Heart right ventricle (tissue), 16 donors: ENCODE measurements around the gene SMARCAD1. TPM values are rescaled to one million over a fixed set of nuclear protein-coding genes. Genes with fewer than 3 reads are reported as not detected.

Experiments used
- ATAC-seq, 8 donors: fragments of 200-7000 bp; cut with Tn5 transposase; one replicate each; pipeline ENCODE4 v1.9.1; 2020; ENCODE audit warnings: mild to moderate bottlenecking in 8 of 8, moderate library complexity in 8 of 8, moderate number of reproducible peaks in 1 of 8
- DNase-seq, 2 donors: peaks; one replicate each; pipeline ENCODE4 v3.0.0-alpha.2; 2020
- H3K27ac ChIP-seq, 10 donors: fragments of 200-600 bp; sonication (generic) in 2 of 10; one replicate each; pipeline versions ENCODE4 v1.5.0 to v1.8.0; 2020 to 2022; ENCODE audit warnings: mild to moderate bottlenecking in 3 of 10
- H3K27me3 ChIP-seq, 7 donors: fragments of 200-600 bp; one replicate each; pipeline ENCODE4 v1.8.0; 2021 to 2022; ENCODE audit warnings: mild to moderate bottlenecking in 2 of 7
- H3K36me3 ChIP-seq, 9 donors: fragments of 200-600 bp; sonication (generic) in 1 of 9; one replicate each; pipeline versions ENCODE4 v1.5.0 to v1.8.0; 2020 to 2022; ENCODE audit warnings: mild to moderate bottlenecking in 2 of 9
- H3K4me1 ChIP-seq, 9 donors: fragments of 200-600 bp; sonication (generic) in 1 of 9; one replicate each; pipeline versions ENCODE4 v1.5.0 to v1.8.0; 2020 to 2022; ENCODE audit warnings: mild to moderate bottlenecking in 4 of 9
- H3K4me3 ChIP-seq, 10 donors: fragments of 200-600 bp; sonication (generic) in 2 of 10; one replicate each; pipeline versions ENCODE4 v1.5.0 to v1.8.0; 2020 to 2022; ENCODE audit warnings: mild to moderate bottlenecking in 7 of 10, moderate library complexity in 2 of 10
- H3K9me3 ChIP-seq, 11 donors: fragments of 200-600 bp in 10 of 11; sonication (generic) in 2 of 11; one replicate each; pipeline versions ENCODE4 v1.5.0 to v1.8.0; 2013 to 2022; ENCODE audit warnings: mild to moderate bottlenecking in 2 of 11, control low read depth in 1 of 11, moderate library complexity in 1 of 11
- CTCF ChIP-seq, 9 donors: fragments of 200-600 bp; sonication (generic) in 2 of 9; IDR thresholded peaks; one replicate each; pipeline versions ENCODE4 v1.5.0 to v1.8.0; 2021 to 2022; ENCODE audit warnings: antibody characterized with exemption in 9 of 9, mild to moderate bottlenecking in 5 of 9, moderate library complexity in 1 of 9
- WGBS, 2 donors: extraction: QIAGEN DNeasy Blood & Tissue Kit; methylation state at CpG; one replicate each; pipeline ENCODE4 v1.1.7; 2013; ENCODE audit warnings: inconsistent platforms in 1 of 2; 5-methylcytosine and 5-hydroxymethylcytosine counted together
- intact Hi-C, 10 donors: fragments of 100-400 bp; cut with DNase I; formaldehyde crosslinking; loops; one replicate each; pipeline versions ENCODE4 v1.11.1 to v1.14.2; 2022
- polyA plus RNA-seq, 2 donors: library from polyadenylated mRNA; stranded (reverse); fragments of 200-250 nt; gene quantifications; one replicate each; pipeline ENCODE4 v1.2.3, GENCODE V29; 2013
- total RNA-seq, 10 donors: library from RNA; stranded (reverse); fragmentation: NEBNext Ultra II Directional in 3 of 10; extraction: Animal tissue kit (Norgen Biotek cat#: 25700) in 3 of 10; gene quantifications; one replicate each; pipeline versions ENCODE4 v1.2.1 to v1.2.4, GENCODE V29; 2021 to 2023
- donor health status: Arrhythmogenic right ventricular cardiomyopathy.
- donor health status: ischemic (EF 13 %, LVEDD 7.1; RV severe dilation, severe dysfunction).
- donor health status: healthy with polysubstance abuse.
- donor health status: DM: no; HTN: yes; CAD: no.
- donor health status: DM: no; HTN: no; CAD: no.
- donor health status: ischemic (EF 25% LVEDD 6.9; RV normal size, moderate dysfunction).
- donor health status: ischemic (EF 25% LVEDD 5.7; RV mildly dilated, moderate dysfunction).
- donor health status: healthy.
- donor health status: DM: yes; HTN: yes; CAD: no.
- donor health status: Ischemic cardiomyopathy.
- donor health status: ischemic (EF 35%, LVEDD 5.7; RV mildly dilated, moderate dysfunction).
- donor health status: nonischemic (EF 11% LVEDD 7.7; RV severe dilation, severe dysfunction).
- donor health status: DM: yes; HTN: yes; CAD: no.
- donor health status: PGD.
- donor health status: ischemic (EF 29% LVEDD 5.4; RV normal size, mild dysfunction).
- donor health status: nonischemic (EF 23%, LVEDD 6.1; RV moderate dilation, normal function).

SMARCAD1 gene
- total and polyA plus RNA-seq, 12 donors, result 4.5 to 15.1 (median 10.8) TPM

- Histone ChIP-seq H3K9me3 (no peaks in the 10 kb centered on the region), H3K27me3 (no peaks in the 10 kb centered on the region), H3K4me1 (peaks cover 0 to 6% (median 0%) of the 10 kb centered on the region in 9 donors), H3K27ac (no peak overlapping the region), H3K36me3 (peaks cover 0 to 53% (median 0%) of the 10 kb centered on the region in 9 donors), H3K4me3 (no peak overlapping the region)
- no peak for TF ChIP-seq CTCF (IDR thresholded peaks at IDR 0.05)
- DNase-seq, result no peak
- no peak for ATAC-seq
- intact Hi-C loops, result no loop called here
- 95 to 97% methylated on average over 4 of the region's 4 CpGs for WGBS, 2 donors
Measured at GRCh38 chr4:94226763-94227162, 19.1 kb downstream of the SMARCAD1 start.

GRCh38 chr4:94228493-94229216, 21.0 kb downstream of the SMARCAD1 start:
- TF ChIP-seq CTCF (IDR thresholded peaks at IDR 0.05), result no peak
- 73 to 77% methylated on average over 5 of the region's 5 CpGs for WGBS, 2 donors
- no peak overlapping the region for H3K4me3 ChIP-seq
- intact Hi-C loops, result no loop called here
- peaks cover 0 to 6% (median 0%) of the 10 kb centered on the region in 9 donors for H3K4me1 ChIP-seq
- H3K27me3 ChIP-seq, result no peaks in the 10 kb centered on the region
- no peak for DNase-seq
- ATAC-seq, result peak in 1 of 8 donors; percentile 73
- peaks cover 0 to 66% (median 0%) of the 10 kb centered on the region in 9 donors for H3K36me3 ChIP-seq
- no peaks in the 10 kb centered on the region for H3K9me3 ChIP-seq
- H3K27ac ChIP-seq, result no peak overlapping the region

GRCh38 chr4:94232519-94232918, 24.9 kb downstream of the SMARCAD1 start:
- Histone ChIP-seq H3K36me3 (peaks cover 0 to 88% (median 2%) of the 10 kb centered on the region in 9 donors), H3K9me3 (no peaks in the 10 kb centered on the region), H3K4me1 (peaks cover 0 to 6% (median 0%) of the 10 kb centered on the region in 9 donors), H3K27ac (no peak overlapping the region), H3K4me3 (no peak overlapping the region), H3K27me3 (no peaks in the 10 kb centered on the region)
- TF ChIP-seq CTCF (IDR thresholded peaks at IDR 0.05), result no peak
- intact Hi-C loops, result no loop called here
- 96% methylated on average over 6 of the region's 6 CpGs for WGBS, 2 donors
- no peak for ATAC-seq
- no peak for DNase-seq

GRCh38 chr4:94235825-94236224, 28.2 kb downstream of the SMARCAD1 start:
- no peak for ATAC-seq

More at GRCh38 chr4:94235825-94236224, 28.2 kb downstream of the SMARCAD1 start:
- H3K4me1 ChIP-seq, result peaks cover 0 to 7% (median 0%) of the 10 kb centered on the region in 9 donors
- intact Hi-C loops, result no loop called here
- H3K4me3 ChIP-seq, result no peak overlapping the region
- H3K36me3 ChIP-seq, result peaks cover 0 to 97% (median 9%) of the 10 kb centered on the region in 9 donors
- H3K27me3 ChIP-seq, result no peaks in the 10 kb centered on the region
- no peaks in the 10 kb centered on the region for H3K9me3 ChIP-seq
- no peak for TF ChIP-seq CTCF (IDR thresholded peaks at IDR 0.05)
- no peak overlapping the region for H3K27ac ChIP-seq
- no peak for DNase-seq
